ENCODE data around the gene RHBDL3.

RHBDL3 gene

DNA sequence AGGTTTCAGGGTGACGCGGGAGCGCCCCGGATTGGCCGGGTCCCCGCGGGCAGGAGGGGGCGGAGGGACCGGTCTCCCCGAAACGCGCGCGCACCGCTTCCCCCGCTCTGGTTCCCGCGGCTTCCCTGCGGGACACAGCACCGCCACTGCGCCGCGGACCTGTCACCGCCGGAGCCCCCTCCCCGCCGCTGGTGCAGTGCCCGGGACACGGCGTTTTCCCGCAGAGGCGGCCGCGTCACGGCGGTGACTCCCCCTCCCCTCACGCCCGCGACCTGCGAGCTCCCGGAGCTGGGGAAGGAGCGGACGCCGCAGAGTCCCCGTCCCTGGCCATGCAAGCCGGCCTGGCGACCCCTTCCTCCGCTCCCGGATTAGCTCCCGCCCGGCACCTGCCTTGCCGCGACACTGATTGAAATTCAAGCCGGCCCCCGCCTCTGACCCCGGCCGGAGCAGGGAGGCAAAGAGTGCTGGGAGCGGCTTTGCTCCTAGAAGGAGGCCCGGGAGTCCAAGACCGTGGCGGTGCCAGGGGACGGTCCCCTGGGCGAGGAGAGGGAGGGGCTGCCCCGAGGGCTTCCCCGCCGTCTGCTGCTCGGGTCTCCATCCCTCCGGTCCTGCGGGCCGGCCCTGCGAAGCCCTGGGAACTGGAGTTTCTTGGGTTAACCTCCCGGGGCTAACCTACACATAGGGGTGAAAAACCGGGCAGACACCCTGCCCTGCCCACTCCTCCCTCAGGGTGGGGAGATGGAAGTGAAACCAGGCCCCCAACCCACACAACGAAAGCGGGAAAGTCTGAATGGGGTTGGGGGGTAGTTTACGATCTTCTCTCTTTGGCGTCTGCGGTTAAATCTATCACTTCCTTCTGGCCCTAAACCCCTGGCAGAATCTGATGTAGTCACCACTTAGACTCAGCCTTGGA is 1.0 kb downstream of the RHBDL3 start:
- DNase-seq (ENCODE audit: low spot score): peak; percentile 89

GRCh38 chr17:32267690-32268205 is 2.1 kb downstream of the RHBDL3 start:
- DNase-seq (ENCODE audit: low spot score): peak; percentile 54

GRCh38 chr17:32268734-32269288 is 3.2 kb downstream of the RHBDL3 start:
- DNase-seq (ENCODE audit: low spot score): no peak

GRCh38 chr17:32269377-32269776 is 3.7 kb downstream of the RHBDL3 start:
- DNase-seq (ENCODE audit: low spot score): no peak

DNA sequence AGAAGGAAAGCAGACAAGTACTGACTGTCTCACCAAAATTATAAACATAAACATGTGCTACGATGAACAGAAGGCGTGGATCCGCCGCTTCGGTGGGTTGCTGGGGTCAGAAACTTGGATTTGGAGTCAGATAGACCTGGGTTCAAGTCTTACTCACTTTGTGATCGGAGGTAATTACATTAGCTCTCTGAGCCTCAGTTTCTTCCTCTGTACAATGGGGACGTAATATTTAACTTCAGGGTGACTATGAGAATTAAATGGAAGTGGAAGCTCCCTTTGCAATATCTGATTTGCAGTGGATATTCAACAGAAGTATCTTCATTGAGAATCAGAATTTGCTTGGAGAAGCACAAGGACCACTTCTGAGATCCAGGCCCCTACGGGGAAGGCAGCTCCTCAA is 6.2 kb downstream of the RHBDL3 start:
- DNase-seq (ENCODE audit: low spot score): no peak

- no peak for DNase-seq (ENCODE audit: low spot score)
These were observed 8.5 kb downstream of the RHBDL3 start for GRCh38 chr17:32274101-32274500.

DNA sequence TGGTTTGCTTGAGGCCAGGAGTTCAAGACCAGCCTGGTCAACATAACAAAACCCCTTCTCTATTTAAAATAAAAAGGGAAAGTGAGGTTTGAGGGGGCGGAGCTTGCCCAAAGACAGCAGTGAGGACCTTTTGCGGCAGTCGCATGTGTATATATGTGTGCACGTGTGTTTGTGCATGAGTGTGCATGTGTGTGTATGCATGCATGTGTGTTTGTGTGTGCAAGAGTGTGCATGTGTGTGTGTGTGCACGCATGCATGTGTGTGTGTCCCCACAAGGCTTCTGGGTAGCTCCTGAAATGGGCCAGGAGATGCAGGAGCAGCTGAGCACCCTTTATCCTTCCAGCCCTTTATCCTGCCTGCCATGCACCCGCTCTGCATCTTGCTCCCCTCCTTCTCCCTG is 9.0 kb downstream of the RHBDL3 start:
- no peak for DNase-seq (ENCODE audit: low spot score)

- peak; percentile 66 for DNase-seq (ENCODE audit: low spot score)
These were observed 9.7 kb downstream of the RHBDL3 start for GRCh38 chr17:32275060-32276042.

GRCh38 chr17:32276171-32276601 is 10.6 kb downstream of the RHBDL3 start:
- DNase-seq (ENCODE audit: low spot score): no peak

DNA sequence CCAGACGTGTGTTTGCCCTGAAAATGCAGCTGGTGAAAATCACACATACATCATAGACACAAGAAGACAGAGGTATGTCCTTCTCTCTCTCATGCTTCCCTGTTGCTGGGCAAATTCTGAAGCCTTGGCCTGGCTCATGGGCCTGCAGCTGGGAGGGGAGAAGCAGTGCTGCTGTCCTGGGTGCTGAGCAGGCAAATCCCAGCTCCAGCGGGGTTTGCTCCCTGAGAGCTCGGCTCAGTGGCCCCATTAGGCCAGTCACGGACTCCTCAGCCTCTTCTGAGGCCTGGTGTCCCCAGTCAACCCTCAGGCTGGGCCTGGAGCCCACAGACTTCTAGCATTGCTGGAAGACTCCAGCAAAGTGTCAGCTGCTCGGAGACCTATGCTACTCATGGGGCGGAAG is 11.7 kb downstream of the RHBDL3 start:
- DNase-seq (ENCODE audit: low spot score): peak; percentile 72

- DNase-seq (ENCODE audit: low spot score): no peak
These were observed 13.2 kb downstream of the RHBDL3 start for GRCh38 chr17:32278815-32279214.

- DNase-seq (ENCODE audit: low spot score): peak; percentile 63
These were observed 14.5 kb downstream of the RHBDL3 start for GRCh38 chr17:32279891-32280716.

DNA sequence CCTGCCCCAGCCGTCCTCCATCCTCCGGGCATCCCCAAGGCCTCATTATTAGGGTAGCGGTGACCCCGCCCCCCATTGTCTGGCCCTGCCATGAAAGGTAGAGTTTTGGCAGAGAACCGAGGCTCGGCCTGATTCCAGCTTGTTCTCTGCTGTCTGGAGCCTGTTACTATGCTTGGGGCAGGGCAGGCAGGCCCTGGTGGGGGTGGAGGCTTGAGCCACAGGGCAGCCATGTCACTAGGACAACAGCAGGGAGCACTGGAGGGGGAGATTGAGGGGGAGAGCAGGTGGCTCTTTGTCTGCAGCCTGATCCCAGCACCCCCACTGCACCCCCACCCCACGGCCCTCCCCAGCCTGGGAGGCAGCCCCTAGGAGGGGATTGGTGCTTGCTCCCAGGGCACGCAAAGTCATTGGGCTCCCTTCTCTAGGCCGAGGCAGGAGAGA is 15.4 kb downstream of the RHBDL3 start:
- peak; percentile 77 for DNase-seq (ENCODE audit: low spot score)

GRCh38 chr17:32283745-32284201 is 18.1 kb downstream of the RHBDL3 start:
- no peak for DNase-seq (ENCODE audit: low spot score)

DNA sequence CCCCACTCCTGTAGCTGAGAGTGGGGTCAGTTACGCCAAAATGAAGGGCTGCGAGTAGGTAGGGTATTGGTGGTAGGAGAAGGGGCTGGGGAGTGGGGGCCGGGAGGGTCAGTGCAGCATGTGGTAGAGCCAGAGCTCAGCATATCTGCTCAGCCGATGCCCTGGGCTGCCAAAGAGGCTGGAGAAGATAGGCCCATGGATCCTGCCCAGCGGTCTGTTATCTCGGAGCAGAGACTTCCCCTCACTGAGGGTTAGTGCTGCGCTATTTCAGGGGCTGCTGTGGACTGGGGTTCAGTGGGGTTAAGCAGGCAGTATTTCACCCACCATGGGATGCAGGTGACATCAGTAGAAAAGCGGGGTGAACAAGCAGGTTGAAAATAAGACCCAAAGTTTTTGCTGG is 19.7 kb downstream of the RHBDL3 start:
- no peak for DNase-seq (ENCODE audit: low spot score)

GRCh38 chr17:32285746-32286517 is 20.3 kb downstream of the RHBDL3 start:
- no peak for DNase-seq (ENCODE audit: low spot score)

DNA sequence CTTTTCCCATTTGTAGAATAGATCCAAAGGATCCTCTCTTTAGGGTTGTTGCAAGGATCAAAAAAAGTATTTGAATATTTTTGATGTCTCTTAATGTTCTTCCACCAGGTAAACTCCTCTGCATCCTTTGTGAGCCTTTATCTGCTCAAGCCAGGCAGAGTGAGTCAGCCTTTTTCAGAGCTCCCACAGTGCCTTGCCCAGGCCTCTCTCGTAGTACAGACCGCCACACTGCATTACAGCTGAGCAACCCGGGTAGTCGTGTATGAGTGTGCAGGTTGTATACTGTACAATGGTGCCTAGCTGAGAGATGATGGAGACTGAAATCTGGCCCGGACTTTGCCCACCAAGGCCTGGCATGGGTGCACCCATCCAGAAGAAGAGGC is 20.9 kb downstream of the RHBDL3 start:
- DNase-seq (ENCODE audit: low spot score): no peak

- no peak for DNase-seq (ENCODE audit: low spot score)
These were observed 22.3 kb downstream of the RHBDL3 start for GRCh38 chr17:32287804-32288511.

DNA sequence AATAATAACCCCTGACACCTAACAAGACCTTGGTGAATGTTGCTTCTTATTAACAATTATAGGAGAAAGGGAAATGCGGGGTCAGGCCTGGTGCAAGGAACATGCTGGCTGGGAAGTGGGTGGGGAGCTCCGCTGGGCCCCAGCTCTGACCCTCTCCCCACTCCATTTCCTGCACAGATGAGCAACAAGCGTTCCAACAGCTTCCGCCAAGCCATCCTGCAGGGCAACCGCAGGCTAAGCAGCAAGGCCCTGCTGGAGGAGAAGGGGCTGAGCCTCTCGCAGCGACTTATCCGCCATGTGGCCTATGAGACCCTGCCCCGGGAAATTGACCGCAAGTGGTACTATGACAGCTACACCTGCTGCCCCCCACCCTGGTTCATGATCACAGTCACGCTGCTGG is 23.0 kb downstream of the RHBDL3 start:
- DNase-seq (ENCODE audit: low spot score): no peak

Data from ecto neural progenitor cell (in vitro differentiated cells).